Muscle of arm (tissue), 12 donors: Measurements from ENCODE around the gene PANK1. TPM values are rescaled to one million over a fixed set of nuclear protein-coding genes. Genes with fewer than 3 reads are reported as not detected.
"Not testable (repeated sequence)": the region's sequence is repeated elsewhere in the genome, so short reads cannot be mapped to it uniquely, and the experiment has no call there.

Experiments
- DNase-seq: peaks from one replicate; pipeline ENCODE4 v3.0.0-alpha.2; 2013
- polyA plus RNA-seq, 12 donors: library from polyadenylated mRNA; unstranded; fragments of 120-200 nt; gene quantifications; one replicate each; pipeline ENCODE4 v1.2.1, GENCODE V29; 2013; ENCODE audit not compliant: insufficient read length in 12 of 12

PANK1 gene
- polyA plus RNA-seq, 12 donors = 11.7 to 18.6 (median 16.2) TPM; not detected in 1

GRCh38 chr10:89576022-89576421, 69.0 kb downstream of the PANK1 start:
- no peak for DNase-seq

DNA sequence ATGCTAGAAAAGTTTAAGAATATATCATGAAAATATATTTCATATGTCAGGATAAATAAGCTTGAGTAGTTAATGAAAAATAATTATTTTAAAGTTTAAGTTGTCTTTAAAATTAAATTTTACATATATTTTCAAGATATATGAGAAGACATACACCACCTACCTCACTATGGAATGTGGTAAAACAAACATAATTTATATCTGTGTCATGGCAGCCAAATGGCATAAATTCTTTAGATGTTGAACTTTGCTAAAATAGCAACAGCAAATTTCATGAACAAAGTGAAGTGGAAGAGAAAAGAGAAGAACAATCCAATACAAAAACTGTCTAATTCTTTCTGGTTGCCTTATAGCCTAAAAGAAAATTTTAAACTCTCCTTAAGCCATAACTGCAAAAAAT, 70.0 kb downstream of the PANK1 start:
- DNase-seq = no peak

- DNase-seq = no peak
Observed at GRCh38 chr10:89574368-89574767, 70.7 kb downstream of the PANK1 start.

DNA sequence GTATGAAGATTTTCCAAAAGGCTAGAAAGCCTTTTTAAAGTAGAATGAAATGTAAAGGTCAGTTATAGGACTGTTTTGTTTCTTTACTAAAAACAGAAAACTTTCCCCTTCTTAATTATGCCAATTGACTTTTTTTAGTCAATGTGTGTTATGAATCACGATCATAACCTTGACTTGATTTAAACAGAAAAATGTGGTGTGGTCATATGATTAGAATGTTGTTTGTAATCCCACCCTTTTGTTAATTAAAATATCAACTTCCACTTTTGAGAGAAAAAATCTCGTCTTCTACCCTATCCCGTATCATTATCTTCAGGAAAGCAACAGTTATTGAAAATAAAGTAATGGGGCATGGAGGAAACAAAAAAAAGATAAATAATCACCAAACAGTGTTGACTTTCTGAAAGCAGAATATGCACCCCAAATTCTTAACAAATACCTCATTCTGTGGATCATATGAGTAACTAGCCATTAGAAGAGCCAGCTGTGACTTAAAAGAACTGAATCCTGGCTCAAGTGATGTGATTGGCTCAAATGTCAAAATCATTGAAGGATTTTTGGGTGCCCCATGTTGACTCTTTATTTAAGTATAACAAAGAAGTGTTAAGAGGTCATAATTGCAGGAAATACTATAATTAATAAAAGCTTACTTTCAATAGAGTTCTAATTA, 77.3 kb downstream of the PANK1 start:
- DNase-seq = no peak

GRCh38 chr10:89566992-89567391, 78.0 kb downstream of the PANK1 start:
- peak; percentile 24 for DNase-seq

DNA sequence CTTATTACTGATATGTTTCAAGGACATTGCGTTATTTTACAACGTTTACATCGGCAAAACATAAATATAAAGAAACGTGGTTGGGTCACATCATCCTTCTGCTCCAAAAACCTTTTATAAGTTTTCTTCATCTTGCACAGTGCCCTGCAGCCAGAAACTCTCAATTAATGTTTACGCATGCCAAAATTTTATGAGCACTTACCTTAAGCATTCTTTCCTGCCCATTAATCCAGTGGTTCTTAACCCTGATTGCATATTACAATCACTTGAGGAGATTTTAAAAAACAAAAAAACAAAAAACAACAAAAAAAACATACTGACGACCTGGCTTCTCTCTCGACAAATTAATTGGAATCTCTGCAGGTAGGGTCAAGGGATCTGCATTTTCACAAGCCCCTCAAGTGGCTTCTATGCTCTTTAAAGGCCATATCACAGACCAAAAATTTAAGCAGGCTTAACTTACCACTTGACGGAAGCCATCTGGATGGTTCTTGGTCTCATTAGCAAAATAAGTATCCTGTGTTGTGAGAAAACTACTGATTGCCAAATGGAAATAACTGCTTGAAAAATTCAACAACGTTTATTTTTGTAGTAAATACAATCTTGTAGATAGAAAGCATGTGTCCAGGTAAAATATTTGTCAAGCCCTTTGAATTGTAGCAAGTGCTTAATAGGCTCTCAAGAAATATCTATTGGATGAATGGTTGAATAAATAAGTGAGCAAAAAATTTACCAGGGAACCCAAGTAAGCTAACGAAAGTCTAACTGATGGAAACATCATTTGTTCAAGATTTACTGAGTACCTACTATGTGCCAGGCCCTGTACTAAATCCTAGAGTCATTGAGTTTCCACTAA, 78.7 kb downstream of the PANK1 start:
- no peak for DNase-seq

- DNase-seq = no peak
Observed at GRCh38 chr10:89565180-89565579, 79.9 kb downstream of the PANK1 start.

DNA sequence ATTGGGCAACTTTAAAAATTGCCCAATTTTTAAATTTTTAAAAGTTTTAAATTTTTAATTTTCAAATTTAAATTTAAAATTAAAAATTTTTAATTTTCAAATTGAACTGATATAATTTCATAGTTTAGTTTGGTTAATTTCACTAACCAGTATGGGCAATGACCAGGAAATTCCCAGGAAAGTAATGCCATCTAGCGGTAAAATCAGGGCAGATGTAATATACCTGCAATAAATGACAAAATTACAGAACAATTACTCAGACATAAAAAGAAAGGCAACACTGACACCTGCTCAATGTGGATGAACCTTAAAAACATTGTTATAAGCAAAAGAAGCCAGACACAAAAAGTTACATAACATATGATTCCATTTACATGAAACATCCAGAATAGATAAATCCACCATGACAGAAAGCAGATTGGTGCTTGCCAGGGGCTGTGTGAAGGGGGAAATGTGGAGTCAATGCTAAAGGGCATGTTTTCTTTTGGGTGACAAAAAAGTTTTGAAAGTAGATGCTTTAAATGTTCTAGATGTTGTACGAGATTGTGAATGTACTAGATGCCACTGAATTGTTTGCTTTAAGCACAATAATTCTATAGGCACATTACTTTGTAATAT, 81.1 kb downstream of the PANK1 start:
- peak; percentile 38 for DNase-seq

DNA sequence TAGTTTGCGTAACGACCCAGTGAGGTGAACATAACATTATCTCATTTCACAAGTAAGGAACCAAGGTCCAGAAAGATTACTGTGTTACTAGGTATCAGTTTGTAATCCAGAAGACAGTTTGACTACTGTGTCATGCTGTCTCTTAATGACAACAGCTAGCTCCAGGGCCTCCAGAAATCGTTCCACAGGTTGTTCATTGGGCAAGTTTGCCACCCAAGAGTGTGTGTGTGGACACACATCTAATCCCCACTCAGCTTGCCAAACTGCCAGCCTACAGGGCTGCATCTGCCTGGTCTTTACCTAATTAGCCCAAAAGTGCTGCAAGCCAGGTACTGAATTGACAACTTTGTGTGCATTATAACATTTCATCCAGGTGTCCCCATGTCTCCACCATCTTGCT, 81.7 kb downstream of the PANK1 start:
- no peak for DNase-seq

- DNase-seq = no peak
Observed at GRCh38 chr10:89556600-89556999, 88.4 kb downstream of the PANK1 start.

GRCh38 chr10:89555688-89556445, 89.2 kb downstream of the PANK1 start:
- DNase-seq = no peak

GRCh38 chr10:89554433-89554832, 90.6 kb downstream of the PANK1 start:
- DNase-seq = no peak

DNA sequence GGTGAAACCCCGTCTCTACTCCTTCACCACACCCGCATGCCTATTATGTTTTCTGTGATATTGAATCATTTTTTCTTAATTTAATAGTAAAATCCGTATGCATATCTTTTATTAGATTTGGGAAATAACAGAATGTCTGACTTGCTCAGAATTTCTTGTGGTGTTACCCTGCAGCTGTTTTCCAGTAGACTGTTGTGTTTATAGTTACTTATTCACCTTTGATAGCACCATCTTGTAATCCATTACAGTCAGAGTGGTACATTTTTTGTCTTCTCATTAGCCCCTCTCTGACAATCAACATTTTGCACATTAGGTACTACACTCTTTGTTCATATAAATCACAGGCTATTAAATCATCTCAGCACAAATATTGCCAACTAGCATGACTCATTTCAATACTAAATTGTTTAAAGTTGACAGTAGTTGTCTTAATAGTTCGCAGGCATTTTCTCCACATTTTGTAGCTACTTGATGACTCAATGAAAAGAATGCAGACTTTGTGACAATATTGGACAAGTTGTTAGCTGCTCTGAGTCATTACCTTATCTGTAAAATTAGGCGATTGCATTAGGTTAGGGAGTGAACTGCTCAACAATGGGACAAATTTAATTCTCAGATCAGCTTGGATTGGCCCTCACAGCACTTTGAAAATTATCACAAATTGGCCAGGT, 91.8 kb downstream of the PANK1 start:
- no peak for DNase-seq

DNA sequence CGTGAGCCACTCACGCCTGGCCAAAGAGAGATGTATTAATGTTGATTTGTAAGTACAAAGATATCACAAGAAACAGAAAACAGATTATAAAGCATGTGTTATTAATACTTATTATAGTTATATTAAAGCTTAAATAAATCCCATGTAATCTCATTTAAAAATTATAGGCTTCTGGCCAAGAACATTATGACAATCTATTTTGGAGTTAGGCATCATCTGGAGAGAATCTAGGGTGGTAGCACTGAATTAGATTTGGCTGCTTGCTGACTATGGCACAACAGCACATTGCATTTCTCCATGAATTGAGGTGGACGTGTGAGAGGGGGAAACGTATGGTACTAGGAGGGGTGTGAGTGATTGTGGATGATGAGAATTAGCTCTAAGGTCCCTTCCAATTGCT, 92.8 kb downstream of the PANK1 start:
- no peak for DNase-seq

DNA sequence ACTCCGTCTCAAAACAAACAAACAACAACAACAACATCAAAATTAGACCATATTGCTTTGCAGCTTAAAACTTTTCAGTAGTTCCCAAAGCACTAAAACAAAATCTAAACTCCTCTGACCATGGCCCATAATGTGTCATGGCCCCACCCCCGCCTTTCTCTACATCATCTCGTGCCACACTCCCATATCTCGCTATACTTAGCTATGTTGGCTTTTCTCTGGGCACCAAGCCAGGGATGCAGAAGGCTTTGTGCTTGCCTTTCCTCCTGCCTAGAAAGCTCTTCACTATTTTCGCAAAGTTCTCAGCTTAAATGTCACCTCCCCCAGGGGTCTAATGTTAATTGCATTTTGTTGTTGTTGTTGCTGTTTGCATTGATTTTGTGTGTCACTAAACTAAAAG, 94.5 kb downstream of the PANK1 start:
- no peak for DNase-seq

DNA sequence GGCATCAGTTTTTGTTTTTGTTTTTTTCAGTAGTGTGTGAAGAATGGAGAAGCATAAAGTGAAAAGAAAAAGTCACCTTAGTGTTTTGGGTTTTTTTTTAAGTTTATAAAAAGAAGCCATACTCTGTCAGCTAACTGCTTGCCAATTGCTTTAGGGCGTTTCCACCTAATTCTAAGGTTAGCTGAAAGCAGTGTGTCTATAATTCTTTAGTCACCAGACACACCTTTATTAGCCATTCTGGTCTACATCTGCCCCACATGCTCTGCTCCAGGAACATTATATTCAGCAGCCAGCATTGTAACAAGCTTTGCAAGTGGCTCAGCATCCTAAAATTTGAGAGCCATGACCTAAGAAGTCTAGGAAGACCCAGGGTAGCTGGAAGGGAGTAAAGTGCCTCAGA, 95.5 kb downstream of the PANK1 start:
- DNase-seq = no peak

- no peak for DNase-seq
Observed at GRCh38 chr10:89548673-89549072, 96.4 kb downstream of the PANK1 start.

GRCh38 chr10:89547853-89548513, 97.1 kb downstream of the PANK1 start:
- no peak for DNase-seq

DNA sequence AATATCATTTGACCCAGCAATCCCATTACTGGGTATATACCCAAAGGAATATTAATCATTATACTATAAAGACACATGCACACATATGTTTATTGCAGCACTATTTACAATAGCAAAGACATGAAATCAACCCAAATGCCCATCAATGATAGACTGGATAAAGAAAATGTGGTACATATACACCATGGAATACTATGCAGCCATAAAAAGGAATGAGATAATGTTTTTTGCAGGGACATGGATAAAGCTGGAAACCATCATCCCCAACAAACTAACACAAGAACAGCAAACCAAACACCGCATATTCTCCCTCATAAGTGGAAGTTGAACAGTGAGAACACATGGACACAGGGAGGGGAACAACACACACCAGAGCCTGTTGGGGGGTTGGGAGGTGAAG, 98.4 kb downstream of the PANK1 start:
- not testable (repeated sequence) for DNase-seq

DNA sequence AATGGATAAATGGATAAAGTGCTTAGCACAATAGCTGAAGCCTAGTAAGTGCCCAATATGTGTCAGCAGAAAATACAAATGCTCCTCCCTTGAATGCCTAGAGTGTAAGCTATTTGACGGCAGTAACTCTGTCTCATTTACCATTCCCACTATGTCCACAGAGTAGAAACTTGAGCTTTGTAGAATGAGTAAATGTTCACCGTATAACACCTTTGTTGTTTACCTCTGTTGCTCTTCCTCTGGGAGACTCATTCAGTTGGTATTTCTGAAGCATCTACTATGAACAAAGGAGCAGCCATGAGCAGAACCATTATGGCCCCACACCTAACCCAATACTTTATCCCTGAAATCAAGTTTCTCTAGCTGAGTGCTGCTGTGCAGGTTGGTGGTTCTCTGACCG, 101.2 kb downstream of the PANK1 start:
- DNase-seq = no peak

GRCh38 chr10:89540420-89540949, 104.6 kb downstream of the PANK1 start:
- no peak for DNase-seq
